HT1080 (cell line): Measurements from ENCODE around the gene FAM219A. TPM values are rescaled to one million over a fixed set of nuclear protein-coding genes. Genes with fewer than 3 reads are reported as not detected.
"Not testable (repeated sequence)": the region's sequence is repeated elsewhere in the genome, so short reads cannot be mapped to it uniquely, and the experiment has no call there.

ENCODE experiments used
- DNase-seq: peaks from one replicate; pipeline ENCODE4 v3.0.0-alpha.2; 2015; ENCODE audit warnings: low read depth
- total RNA-seq: library from RNA; depleted of rRNA; stranded (reverse); fragments of >200 nt; shearing (Covaris generic); gene quantifications from 2 replicates; pipeline ENCODE4 v1.2.3, GENCODE V29; 2014

The FAM219A gene
- total RNA-seq, 1 experiment from 2014 or later: 13.5 TPM

DNA sequence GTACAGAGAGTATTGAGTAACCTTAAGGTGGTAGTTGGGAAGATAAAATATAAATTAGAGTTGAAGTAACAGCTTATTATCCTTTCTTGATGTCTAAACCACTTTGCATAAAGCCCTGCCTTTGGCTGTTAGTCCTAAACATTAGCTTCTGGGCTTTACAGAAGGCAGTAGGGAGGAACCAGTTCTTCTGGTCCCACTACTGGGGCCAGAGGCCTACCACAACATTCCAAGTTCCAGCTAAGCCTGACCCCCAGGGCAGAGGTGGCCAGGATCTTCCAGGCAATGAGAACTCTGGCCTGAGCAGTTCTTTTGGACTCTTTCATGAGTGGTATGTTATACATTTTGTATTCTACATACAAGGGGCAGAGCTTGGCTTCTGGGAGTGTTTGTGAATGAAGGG lies 26.3 kb upstream of the FAM219A start:
- DNase-seq: no peak

DNA sequence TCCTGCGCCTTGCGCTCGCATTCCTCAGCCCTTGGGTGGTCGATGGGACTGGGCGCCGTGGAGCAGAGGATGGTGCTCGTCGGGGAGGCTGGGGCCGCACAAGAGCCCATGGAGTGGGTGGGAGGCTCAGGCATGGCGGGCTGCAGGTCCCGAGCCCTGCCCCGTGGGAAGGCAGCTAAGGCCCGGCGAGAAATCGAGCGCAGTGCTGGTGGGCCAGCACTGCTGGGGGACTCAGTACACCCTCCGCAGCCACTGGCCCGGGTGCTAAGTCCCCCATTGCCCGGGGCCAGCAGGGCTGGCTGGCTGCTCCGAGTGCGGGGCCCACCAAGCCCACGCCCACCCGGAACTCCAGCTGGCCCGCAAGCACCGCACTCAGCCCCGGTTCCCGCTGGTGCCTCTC lies 24.4 kb upstream of the FAM219A start:
- DNase-seq: not testable (repeated sequence)

DNA sequence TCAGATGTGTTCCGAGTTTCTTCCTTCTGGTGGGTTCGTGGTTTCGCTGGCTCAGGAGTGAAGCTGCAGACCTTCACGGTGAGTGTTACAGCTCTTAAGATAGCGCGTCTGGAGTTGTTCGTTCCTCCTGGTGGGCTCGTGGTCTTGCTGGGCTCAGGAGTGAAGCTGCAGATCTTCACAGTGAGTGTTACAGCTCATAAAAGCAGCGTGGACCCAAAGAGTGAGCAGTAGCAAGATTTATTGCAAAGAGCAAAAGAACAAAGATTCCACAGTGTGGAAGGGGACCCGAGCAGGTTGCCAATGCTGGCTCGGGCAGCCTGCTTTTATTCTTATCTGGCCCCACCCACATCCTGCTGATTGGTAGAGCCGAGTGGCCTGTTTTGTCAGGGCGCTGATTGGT lies 23.2 kb upstream of the FAM219A start:
- not testable (repeated sequence) for DNase-seq

DNA sequence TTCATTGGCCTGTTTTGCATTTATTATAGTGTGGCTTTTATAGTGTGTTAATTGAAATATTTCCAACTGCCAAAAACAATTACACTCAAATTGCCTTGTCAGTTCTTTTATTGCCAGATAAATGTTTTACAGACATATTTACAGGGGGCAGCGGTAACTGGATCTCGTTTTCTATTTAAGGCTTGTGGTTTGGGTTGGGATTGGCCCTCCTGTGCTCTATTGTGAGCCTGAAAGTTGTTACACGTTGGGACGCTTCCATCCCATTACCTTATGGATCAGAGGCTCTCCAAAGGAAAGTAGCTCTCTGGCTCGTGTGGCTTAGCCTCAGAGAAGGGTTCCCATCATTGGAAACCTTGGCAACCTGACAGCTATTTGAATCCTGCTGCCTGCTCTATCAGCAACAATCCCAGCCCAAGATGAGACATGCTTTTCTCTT lies 21.1 kb upstream of the FAM219A start:
- DNase-seq: no peak

DNA sequence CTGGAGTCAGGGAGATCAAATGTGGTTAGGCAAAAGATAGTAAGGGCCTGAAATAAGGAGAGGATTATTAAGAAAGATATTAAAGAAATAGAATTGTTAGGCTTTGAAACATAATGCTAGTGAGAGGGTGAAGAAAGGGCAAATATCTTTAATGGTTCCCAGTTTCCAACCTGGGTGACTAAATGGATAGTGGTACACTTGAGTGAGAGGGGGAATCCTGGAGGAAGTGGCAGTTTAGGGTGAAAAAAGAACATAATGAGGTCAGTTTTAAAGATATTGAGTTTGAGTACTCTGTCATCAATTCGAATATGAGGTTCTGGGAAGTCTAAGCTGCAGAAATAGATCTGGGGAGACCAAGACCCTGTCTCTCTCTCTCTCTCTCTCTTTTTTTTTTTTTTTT lies 19.2 kb upstream of the FAM219A start:
- no peak for DNase-seq

DNA sequence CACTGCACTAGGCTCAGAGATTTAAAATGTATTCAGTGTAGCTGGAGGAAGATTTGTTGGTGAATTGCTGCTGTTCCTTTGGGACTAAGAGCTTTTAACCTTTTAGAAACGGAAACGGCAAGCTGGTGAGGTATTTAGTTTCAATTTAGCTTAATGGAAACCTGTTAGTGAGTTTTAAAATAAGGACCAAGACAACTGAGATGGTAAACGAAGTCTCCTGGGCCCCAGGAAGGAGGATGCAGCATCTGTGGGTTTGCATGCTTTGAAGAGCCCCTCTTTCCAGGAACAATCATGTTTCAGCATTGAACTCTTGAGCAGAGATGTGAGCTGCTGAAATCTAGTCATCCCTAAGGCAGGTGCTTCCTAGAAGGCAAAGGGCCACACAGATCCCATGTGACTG lies 16.7 kb upstream of the FAM219A start:
- DNase-seq: no peak

DNA sequence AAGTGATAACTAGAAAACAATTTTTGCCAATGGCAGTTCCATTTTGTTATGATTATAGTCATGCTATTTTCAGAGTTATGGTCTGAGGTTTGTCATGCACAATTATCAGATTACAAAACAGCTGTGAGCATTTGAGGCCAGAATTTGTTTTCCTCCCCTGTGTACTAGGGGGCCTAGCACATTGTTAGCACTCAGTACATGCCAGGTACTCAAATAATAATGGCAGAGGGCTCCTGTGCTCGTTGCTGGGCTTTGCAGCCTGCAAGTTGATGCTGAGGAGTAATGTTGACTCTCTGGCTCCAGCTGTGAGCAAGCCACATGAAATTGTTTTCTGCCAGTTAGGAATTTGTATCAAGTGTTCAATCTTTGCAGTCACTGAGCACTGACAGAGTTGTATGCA lies 7.1 kb upstream of the FAM219A start:
- DNase-seq: no peak

DNA sequence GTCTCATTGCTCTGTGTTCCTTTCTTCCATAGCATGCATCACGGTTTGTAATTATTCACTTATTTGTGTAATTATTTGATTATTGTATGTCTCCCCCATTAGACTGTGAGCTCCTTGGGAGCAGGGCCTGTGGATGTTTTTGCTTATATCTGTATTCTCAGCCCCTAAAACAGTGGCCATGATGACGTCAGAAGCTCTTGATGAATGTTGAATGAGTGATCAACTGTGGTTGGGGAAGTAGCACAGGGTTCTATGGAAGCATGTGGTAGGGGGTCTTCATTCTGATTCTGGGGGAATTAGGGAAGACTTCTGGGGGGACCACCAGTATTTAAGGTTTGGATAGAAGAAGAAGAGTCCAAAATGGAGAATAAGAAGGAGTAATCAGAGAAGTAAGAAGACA lies 6.2 kb upstream of the FAM219A start:
- DNase-seq: no peak

DNA sequence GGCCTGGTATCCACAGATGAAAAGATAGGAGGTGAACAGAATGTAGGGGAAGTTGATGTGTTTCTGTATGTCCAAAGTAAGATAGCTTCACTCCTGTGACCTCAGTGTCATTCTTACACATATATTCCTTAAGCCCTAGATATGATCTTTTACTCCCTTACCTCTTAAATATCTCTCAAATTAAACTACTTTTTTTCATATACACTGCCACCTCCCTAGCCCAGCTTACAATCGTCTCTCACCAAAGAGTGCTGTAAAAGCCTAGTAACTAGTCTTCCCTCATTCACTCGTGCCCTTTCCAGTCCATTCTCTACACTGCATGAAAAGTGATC lies 5.5 kb upstream of the FAM219A start:
- no peak for DNase-seq

DNA sequence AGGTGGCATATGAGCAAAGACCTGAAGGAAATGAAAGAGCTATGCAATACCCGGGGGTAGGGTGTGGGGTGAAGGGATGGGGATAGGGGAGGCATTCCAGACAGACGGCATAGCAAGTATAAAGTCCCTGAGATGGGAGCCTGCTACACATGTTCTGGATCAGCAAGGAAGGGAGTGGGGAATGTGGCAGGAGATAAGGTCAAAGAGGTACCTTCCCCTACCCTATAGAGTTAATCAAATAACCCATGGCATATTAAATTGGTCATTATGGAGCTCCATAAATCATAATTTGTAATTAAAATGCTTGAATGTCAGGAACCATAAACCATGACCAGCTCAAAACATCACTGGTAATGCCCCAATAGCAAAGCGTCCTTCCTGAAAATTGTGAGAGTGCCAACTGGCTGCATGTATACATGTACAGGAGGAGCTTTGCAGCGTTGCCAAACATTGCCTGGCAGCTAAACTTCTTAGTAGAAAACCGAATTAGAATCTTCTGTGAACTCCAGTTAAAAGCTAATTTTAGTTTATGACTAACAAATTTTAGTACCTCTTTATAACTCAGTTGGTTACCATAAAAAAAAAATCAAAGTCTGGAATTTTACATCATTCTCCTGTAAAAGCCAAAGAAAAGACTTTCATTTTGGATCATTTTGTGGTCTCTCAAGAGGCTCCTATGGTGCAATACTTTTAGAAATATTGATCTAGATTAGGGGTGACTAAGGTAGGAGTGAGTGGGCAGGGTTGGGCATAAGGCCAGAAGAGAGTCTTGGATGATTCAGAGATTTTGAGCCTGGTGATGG lies 4.9 kb upstream of the FAM219A start:
- peak; percentile 80 for DNase-seq

DNA sequence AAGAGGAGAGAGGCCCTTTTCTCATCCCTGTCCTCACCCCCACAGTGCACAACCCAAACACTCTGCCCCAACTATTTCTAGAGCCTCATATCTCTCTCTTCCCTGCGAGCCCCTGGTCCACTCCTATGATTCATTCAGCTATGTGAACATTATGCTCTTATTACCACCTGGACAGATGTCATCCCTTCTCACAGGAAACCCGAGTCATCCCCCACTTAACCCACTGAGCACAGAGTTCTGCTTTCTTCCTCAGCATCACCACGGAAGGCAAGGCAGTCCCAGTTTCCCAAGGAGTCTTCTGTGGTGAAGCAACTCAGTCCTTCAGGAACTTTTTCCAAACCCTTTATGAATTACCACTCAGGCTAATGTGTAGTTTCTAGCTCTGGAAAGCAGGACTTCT lies 1.6 kb upstream of the FAM219A start:
- peak; percentile 59 for DNase-seq

DNA sequence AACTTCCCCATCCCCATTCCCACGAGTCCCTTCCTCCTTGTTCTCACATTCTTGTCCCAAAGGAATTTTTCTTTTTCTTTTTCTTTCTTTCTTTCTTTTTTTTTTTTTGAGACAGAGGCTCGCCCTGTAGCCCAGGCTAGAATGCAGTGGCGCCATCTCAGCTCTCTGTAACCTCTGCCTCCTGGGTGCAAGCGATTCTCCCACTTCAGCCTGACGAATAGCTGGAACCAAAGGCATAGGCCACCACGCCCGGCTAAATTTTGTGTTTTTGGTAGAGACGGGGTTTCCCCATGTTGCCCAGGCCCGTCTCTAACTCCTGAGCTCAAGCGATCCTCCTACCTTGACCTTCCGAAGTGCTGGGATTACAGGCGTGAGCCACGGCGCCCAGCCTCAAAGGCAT lies 986 bp upstream of the FAM219A start:
- DNase-seq: no peak

DNA sequence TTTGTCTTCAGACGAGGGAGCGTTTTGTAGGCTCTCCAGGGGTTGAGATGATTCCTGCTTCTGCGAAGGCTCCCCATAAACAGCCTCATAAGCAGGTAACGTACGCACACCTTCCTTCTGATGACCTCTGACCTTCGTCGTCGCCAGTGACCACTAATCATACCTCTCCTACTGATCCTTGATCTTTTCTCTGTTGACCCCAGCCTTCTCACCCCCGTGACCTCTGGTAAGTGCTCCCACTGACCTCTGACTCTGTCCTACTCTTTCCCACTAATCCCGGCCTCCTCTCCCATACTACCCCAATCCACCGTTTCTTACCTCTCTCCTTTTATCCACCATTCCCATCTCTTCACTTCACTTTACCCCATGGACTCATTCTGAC lies 580 bp upstream of the FAM219A start:
- DNase-seq: no peak

DNA sequence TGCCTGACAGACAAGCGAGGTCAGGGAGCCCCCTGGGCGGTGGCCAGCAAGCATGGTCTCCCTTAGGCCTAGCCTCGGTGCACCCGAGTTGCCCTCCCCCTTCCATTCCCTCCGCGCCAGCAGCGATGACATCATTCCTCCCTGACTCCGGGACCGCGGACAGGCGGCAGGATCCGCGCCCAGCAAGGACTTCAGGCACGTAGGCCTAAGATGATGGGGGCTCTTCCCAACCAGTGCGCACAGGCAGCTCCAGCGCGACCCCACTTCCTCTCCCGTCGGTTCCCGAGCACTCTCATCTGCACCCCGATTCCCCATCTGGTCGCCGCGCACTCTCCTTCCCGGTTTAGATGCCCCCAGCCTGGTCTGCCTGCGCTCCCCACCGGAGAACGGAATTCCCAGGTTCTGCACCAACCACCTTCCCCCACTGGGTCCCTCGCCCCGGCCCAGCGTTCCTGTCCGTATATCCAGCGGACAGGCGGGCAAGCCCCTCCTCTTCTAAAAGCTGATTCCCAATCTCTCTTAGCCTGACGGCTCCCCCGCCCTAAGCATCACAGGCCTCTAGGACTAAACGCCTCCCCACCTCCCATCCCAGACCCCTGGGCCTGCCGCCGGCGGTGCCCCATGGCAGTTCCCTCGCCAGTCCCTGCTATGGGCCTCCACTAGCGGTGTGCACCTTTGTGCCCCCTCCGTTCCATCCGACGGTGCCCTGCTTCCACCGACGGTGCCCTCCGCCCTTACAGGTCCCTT lies 931 bp downstream of the FAM219A start:
- DNase-seq: peak; percentile 63

DNA sequence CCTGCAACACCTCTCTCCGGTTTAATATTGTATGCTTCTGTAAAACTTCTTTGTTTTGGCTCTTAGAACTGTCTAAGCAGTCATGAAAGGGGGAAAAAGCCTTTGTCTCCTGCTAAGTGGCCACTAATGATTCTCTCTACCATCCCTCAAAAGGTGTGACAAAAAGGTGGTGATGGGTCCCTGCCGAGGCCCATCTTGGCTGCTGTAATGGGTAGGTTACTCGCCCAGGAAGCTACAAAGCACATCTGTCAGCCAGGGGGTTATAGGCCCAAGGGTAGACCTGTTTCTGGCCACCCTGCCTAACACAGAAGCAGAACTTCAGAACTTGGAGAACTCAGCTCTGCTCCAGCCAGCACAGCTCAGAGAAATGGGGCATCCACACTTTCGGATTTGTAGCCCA lies 1.6 kb downstream of the FAM219A start:
- no peak for DNase-seq

DNA sequence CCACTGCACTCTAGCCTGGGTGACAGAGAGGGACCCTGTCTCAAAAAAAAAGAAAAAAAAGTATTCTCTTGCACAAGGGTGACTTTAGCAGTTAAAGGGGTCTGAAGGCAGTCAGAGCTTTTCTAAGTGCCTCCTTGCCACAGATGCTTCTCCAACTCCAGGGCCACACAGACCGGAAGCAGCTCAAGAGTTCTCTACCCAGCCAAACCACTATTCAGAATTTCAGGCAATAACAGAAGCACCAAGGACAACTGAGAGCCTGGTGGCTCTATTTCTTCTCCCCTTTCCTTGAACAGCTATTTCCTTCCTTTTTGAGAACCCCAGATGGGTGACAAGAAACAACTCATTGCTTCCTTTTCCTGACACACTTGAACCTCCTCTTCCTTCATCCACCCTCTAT lies 2.2 kb downstream of the FAM219A start:
- DNase-seq: no peak

DNA sequence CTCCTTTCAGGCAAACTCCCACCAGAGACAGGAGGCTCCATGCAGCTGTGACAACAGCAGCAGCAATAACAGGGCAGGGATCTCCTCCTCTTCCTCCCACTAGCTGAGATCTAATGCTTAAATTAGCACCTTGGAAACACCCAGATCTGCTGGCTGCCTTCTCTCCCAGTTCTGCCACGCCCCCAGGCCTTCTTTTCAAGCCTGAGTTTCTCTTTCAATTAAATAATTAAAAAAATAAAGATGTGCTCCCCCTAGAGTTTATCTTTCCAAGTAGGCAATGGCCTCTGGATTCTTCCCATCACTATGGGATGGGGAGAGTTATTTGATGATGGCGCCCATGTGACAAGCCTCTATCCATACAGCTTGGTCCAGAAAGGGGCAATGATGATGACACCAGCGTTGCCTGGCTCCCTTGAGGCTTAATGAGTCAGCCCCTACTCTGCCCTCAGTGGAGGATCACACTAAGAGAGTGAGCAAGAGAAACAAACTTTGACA lies 3.8 kb downstream of the FAM219A start:
- peak; percentile 83 for DNase-seq

DNA sequence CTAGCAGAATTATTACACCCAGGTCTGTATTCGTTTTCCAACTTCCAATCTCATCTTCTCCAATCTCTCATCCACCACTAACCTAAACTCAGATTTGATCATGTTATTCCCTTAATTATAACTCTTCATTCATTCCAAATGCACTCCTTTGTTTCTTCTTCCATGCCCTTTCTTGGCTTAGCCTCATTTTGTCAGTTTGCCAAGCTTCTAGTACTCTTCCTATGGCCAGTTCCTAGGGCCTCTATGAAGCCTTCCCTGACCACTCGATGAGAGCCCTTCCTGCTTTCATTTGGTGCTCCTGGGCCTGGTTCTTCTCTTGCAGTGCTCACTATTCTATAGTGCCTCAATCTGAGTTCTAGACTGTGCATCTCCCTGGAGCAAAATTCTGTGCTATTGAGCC lies 5.8 kb downstream of the FAM219A start:
- DNase-seq: no peak

DNA sequence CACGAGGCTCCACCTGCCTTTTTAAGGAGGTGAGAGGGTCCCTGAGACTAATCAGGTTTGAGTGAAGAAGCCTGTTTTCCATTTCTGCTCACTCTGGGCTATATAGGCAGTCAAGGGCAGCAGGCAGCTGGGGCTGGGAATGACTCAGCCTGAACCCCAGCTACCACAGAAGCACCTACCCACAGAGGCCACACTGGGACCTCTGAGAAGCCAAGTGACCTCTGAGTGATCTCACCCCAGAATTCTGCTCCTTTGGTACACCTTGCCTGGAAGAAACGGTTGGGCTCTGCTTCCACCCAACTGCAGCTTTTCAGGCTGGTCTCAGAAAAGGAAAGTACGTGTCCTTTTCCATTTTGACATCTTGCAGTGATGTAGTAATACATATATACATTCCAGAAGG lies 6.8 kb downstream of the FAM219A start:
- DNase-seq: peak; percentile 60

DNA sequence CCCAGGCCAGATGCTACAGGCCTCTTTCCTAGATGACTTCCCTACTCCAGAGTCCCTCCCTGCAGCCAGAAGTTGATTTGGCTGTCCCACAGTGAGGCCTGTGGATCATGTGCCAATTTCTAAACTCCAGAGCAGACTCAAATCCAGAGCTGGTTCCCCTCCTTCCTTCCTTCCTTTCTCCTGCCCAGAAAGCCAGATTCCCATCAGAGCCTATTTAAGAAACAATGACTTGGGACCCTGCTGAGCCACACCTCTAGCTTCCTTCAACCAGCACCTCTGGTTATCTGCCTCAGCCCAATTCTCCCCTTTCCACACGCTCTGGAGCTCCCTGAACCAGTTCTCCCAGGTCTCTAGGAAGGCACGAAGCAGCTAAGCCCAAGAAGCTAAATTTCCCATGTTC lies 7.2 kb downstream of the FAM219A start:
- DNase-seq: no peak

DNA sequence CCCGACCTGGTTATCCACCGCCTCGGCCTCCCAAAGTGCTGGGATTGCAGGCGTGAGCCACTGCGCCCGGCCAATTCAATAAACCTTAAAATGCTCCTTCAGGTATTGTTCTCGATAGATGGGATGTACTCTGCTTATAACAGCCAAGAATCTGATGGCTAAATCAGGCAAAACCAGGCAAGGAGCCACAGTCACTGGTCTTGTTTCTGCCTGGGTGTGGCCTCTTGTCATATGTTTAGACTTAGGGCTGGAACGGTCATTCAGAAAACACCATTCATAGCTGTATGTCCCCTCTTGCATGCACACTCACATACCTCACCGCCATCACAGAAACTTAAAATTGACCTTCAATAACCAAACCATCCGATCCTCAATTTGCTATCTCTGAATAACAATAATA lies 7.7 kb downstream of the FAM219A start:
- no peak for DNase-seq

DNA sequence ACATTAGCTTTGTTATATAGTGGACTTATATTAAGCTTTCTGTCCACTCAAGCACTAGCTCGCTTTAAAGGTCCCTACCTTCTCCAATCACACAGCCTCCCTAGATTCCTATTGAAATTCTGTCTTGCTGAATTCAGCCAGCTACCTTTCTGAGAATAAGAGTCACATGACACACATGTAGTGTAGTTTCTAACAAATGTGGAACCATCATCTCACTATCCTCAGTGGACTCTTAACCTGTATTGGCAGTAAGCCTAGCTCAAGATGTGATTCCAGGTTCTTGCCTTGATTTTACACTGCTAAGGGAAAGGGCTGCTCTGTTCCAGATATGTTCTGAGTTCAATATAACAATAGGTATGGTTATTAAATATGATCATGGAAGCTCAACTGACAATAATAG lies 11.4 kb downstream of the FAM219A start:
- no peak for DNase-seq

DNA sequence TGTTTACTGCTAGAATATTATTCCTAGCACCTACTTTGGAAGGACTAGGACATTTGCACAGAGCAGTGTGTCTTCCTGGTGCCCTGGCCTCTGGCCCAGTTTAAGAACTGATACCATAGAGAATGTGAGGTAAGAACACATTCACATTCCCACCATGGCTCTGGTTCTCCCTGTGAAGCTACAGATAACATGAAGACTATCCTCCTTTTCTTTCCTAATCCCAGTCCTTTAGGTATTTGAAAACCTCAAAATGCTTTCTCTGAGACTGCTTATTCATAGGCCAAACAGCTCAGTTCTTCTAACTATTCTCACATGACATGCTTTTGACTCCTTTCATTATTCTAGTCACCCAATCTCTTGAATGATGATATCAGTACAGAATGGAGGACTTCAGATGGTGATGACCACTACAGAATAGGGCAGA lies 11.9 kb downstream of the FAM219A start:
- DNase-seq: no peak
